Panc1 (cell line): Measurements from ENCODE around the gene AKAP11. TPM values are rescaled to one million over a fixed set of nuclear protein-coding genes. Genes with fewer than 3 reads are reported as not detected.

Experiments
- ATAC-seq: fragments of 200-7000 bp; cut with Tn5 transposase; 2 replicates; pipeline ENCODE4 v1.9.1; 2020; ENCODE audit warnings: mild to moderate bottlenecking, moderate library complexity
- BruUV-seq: library from RNA; stranded (reverse); fragments of 400-500 nt; replicated peaks from 2 replicates; lab custom pipeline; 2021; lab: Mats Ljungman, UMichigan
- CTCF ChIA-PET: fragments of 300-600 bp; sonication (Branson Sonifier 250); formaldehyde crosslinking; loops from one replicate; lab custom pipeline; 2022; ENCODE audit warnings: antibody characterized with exemption; lab: Charles Lee
- POLR2A ChIA-PET: fragments of 300-600 bp; sonication (Branson Sonifier 250); formaldehyde crosslinking; loops from one replicate; lab custom pipeline; 2022; ENCODE audit warnings: antibody characterized with exemption; lab: Charles Lee
- DNase-seq: peaks from one replicate; pipeline ENCODE4 v3.0.0-alpha.2; 2010; ENCODE audit warnings: low read depth, low spot score
- H3K27ac ChIP-seq: 2 replicates; pipeline ENCODE4 v1.5.1; 2011; ENCODE audit warnings: mild to moderate bottlenecking, low read length, inconsistent platforms
- H3K27me3 ChIP-seq: fragments of 200-500 bp; sonication (Bioruptor generic); 2 replicates; pipeline ENCODE4 v1.6.0; 2014; ENCODE audit warnings: low read length, inconsistent platforms; ENCODE audit not compliant: control insufficient read depth, insufficient read depth
- H3K36me3 ChIP-seq: fragments of 200-500 bp; sonication (Bioruptor generic); 2 replicates; pipeline ENCODE4 v1.5.1; 2014; ENCODE audit warnings: inconsistent platforms, mild to moderate bottlenecking, low read length, moderate library complexity; ENCODE audit not compliant: control insufficient read depth, insufficient read depth
- H3K4me1 ChIP-seq: 2 replicates; pipeline ENCODE4 v1.5.1; 2011; ENCODE audit warnings: inconsistent platforms, mild to moderate bottlenecking, low read length, moderate library complexity; ENCODE audit not compliant: control insufficient read depth, insufficient read depth
- H3K4me3 ChIP-seq, 2 experiments: 2 replicates each; pipeline ENCODE4 v1.5.1; 2011 to 2012; ENCODE audit warnings: low read depth in 2 of 2, low read length in 2 of 2, mild to moderate bottlenecking in 2 of 2, inconsistent platforms in 1 of 2, moderate library complexity in 1 of 2
- H3K9me3 ChIP-seq: fragments of 200-500 bp; sonication (Bioruptor generic); 2 replicates; pipeline ENCODE4 v1.5.1; 2014; ENCODE audit warnings: low read depth, mild to moderate bottlenecking, inconsistent platforms, low read length, moderate library complexity; ENCODE audit not compliant: control insufficient read depth, insufficient read depth
- CTCF ChIP-seq: fragments of 450-650 bp; IDR thresholded peaks from 2 replicates; pipeline ENCODE4 v1.5.1; 2017; ENCODE audit warnings: mild to moderate bottlenecking
- POLR2AphosphoS5 ChIP-seq: IDR thresholded peaks from 2 replicates; pipeline ENCODE4 v1.6.1; 2012; ENCODE audit warnings: mild to moderate bottlenecking, low read depth, low read length, moderate library complexity
- SIN3A ChIP-seq: IDR thresholded peaks from 2 replicates; pipeline ENCODE4 v1.6.1; 2012; ENCODE audit warnings: low read depth, mild to moderate bottlenecking, low read length, moderate library complexity, borderline replicate concordance; ENCODE audit not compliant: insufficient read depth
- TCF7L2 ChIP-seq: IDR thresholded peaks from 2 replicates; pipeline ENCODE4 v1.6.1; 2011; ENCODE audit warnings: mild to moderate bottlenecking, low read depth, low read length, inconsistent platforms
- in situ Hi-C: cut with HindIII; loops from 2 replicates; pipeline ENCODE4 v1.10.0; 2016; ENCODE audit warnings: low sequenced_read_pairs, low pct_unique_long_range_greater_than_20kb
- intact Hi-C: fragments of 100-400 bp; cut with micrococcal nuclease; formaldehyde crosslinking; loops from one replicate; pipeline ENCODE4 v1.10.0; 2022; ENCODE audit not compliant: unreplicated experiment
- total RNA-seq: library from RNA; stranded (reverse); gene quantifications from one replicate; pipeline ENCODE4 v1.2.1, GENCODE V29; 2021; ENCODE audit not compliant: unreplicated experiment
- TF ChIP-seq, protein P1 (sequence below), 2 experiments: IDR thresholded peaks; 2 replicates each; pipeline ENCODE4 v1.6.1; 2011 to 2012; ENCODE audit warnings: low read depth in 2 of 2, control low read depth in 1 of 2, low read length in 1 of 2, mild to moderate bottlenecking in 1 of 2, moderate library complexity in 1 of 2; ENCODE audit not compliant: insufficient read depth in 1 of 2

AKAP11 gene
- total RNA-seq, 1 experiment from 2014 or later, result 17.8 TPM

GRCh38 chr13:42266473-42266872, 5.5 kb upstream of the AKAP11 start:
- in situ Hi-C loops, result no loop called here
- intact Hi-C loops, result no loop called here
- Histone ChIP-seq H3K27ac (no peak overlapping the region), H3K27me3 (no peaks in the 10 kb centered on the region), H3K4me3 (no peak overlapping the region), H3K4me1 (no peaks in the 10 kb centered on the region), H3K9me3 (peaks cover 7% of the 10 kb centered on the region; the same call in 1 of the 2 replicates), H3K36me3 (no peaks in the 10 kb centered on the region)
- ChIA-PET POLR2A (no interaction called here), CTCF (no interaction called here)
- no peak for DNase-seq
- TF ChIP-seq, protein P1, sequence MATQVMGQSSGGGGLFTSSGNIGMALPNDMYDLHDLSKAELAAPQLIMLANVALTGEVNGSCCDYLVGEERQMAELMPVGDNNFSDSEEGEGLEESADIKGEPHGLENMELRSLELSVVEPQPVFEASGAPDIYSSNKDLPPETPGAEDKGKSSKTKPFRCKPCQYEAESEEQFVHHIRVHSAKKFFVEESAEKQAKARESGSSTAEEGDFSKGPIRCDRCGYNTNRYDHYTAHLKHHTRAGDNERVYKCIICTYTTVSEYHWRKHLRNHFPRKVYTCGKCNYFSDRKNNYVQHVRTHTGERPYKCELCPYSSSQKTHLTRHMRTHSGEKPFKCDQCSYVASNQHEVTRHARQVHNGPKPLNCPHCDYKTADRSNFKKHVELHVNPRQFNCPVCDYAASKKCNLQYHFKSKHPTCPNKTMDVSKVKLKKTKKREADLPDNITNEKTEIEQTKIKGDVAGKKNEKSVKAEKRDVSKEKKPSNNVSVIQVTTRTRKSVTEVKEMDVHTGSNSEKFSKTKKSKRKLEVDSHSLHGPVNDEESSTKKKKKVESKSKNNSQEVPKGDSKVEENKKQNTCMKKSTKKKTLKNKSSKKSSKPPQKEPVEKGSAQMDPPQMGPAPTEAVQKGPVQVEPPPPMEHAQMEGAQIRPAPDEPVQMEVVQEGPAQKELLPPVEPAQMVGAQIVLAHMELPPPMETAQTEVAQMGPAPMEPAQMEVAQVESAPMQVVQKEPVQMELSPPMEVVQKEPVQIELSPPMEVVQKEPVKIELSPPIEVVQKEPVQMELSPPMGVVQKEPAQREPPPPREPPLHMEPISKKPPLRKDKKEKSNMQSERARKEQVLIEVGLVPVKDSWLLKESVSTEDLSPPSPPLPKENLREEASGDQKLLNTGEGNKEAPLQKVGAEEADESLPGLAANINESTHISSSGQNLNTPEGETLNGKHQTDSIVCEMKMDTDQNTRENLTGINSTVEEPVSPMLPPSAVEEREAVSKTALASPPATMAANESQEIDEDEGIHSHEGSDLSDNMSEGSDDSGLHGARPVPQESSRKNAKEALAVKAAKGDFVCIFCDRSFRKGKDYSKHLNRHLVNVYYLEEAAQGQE (IDR thresholded peaks at IDR 0.05; ENCODE audit: insufficient read depth in 1 of 2, low read depth in 2 of 2, low read length in 1 of 2), result no peak
- TF ChIP-seq CTCF, result no peak
- TF ChIP-seq POLR2AphosphoS5, result no peak
- TF ChIP-seq TCF7L2, result no peak
- no peak for TF ChIP-seq SIN3A
- no TSS peak for BruUV-seq
- no peak for ATAC-seq

DNA sequence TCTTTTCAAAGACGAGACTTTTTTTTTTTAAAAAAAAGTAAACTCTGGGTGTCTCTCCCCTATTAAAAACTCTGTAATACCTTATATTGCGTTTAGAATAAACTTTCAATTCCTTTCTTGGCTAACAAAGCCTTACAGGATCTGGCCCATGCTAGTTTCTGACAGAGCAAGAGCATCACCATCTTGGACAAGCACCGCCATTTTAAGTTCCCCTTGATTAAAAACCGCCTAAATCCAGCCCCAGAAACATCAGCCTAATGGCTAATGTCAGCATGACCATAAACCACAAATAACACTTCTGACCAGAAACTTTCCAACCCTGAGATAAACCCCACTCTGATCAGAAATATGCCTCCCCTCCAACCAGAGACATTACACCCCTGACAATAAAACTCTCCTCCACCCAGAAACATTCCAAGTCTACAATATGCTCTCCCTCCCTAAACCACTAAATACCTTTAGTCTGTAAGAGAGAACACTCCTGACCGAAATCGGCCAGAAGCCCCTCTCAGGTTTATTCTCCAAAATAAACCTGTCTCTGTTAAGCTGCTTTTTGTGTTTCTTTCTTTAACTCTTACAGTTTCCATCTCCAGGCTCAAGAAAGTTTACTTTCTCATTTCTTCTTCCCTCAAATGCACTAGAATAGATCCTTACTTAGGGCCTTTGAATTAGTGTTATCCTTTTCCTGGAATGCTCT, 1.6 kb upstream of the AKAP11 start:
- CTCF ChIA-PET, result no interaction called here
- intact Hi-C loops, result no loop called here

More for the DNA sequence above, 1.6 kb upstream of the AKAP11 start:
- DNase-seq (no peak), ATAC-seq (no peak)
- Histone ChIP-seq H3K27ac (peak overlapping the region; percentile 91; the same call in 1 of the 2 replicates), H3K27me3 (no peaks in the 10 kb centered on the region), H3K36me3 (no peaks in the 10 kb centered on the region), H3K4me1 (no peaks in the 10 kb centered on the region; the same call in 1 of the 2 replicates), H3K4me3 (no peak overlapping the region), H3K9me3 (peaks cover 7% of the 10 kb centered on the region; the same call in 1 of the 2 replicates)
- no peak for TF ChIP-seq CTCF
- POLR2A ChIA-PET, result no interaction called here
- BruUV-seq, result no TSS peak
- in situ Hi-C loops, result no loop called here
